Colonic mucosa (tissue), 4 donors: ENCODE data around the gene NUP43. TPM values are rescaled to one million over a fixed set of nuclear protein-coding genes. Genes with fewer than 3 reads are reported as not detected.
A peak's percentile ranks its signal among the peaks of the same experiment; 100 is the strongest.

Experiments
- DNase-seq: peaks from one replicate; pipeline ENCODE4 v3.0.0-alpha.2; 2020
- H3K27ac ChIP-seq: fragments of 200-600 bp; one replicate; pipeline ENCODE4 v1.8.0; 2021
- H3K27me3 ChIP-seq: fragments of 200-600 bp; one replicate; pipeline ENCODE4 v1.8.0; 2021
- H3K36me3 ChIP-seq: fragments of 200-600 bp; one replicate; pipeline ENCODE4 v1.8.0; 2021
- H3K4me1 ChIP-seq: fragments of 200-600 bp; one replicate; pipeline ENCODE4 v1.8.0; 2021; ENCODE audit warnings: mild to moderate bottlenecking
- H3K4me3 ChIP-seq: fragments of 200-600 bp; one replicate; pipeline ENCODE4 v1.8.0; 2021
- H3K9ac ChIP-seq, 2 donors: one replicate each; pipeline ENCODE4 v1.7.0; 2013; ENCODE audit warnings: control low read depth in 2 of 2, low read depth in 2 of 2, low read length in 2 of 2
- H3K9me3 ChIP-seq: fragments of 200-600 bp; one replicate; pipeline ENCODE4 v1.8.0; 2021
- intact Hi-C: fragments of 100-400 bp; cut with DNase I; formaldehyde crosslinking; loops from one replicate; pipeline ENCODE4 v1.14.1; 2022
- total RNA-seq, 2 donors: library from RNA; stranded (reverse); fragmentation: NEBNext Ultra II Directional in 1 of 2; extraction: Animal tissue kit (Norgen Biotek cat#: 25700) in 1 of 2; gene quantifications; one replicate each; pipeline ENCODE4 v1.2.1, GENCODE V29; 2021
- TF ChIP-seq, protein P1 (sequence below): fragments of 200-600 bp; IDR thresholded peaks from one replicate; pipeline ENCODE4 v1.8.0; 2022; ENCODE audit warnings: antibody characterized with exemption, mild to moderate bottlenecking
- donor health status: healthy.
- donor health status: DM: no; HTN: no; CAD: no.
- donor health status: DM: no; HTN: no; CAD: no.

NUP43 gene
- total RNA-seq, 2 donors from 2014 or later: 25.0 to 43.5 TPM

DNA sequence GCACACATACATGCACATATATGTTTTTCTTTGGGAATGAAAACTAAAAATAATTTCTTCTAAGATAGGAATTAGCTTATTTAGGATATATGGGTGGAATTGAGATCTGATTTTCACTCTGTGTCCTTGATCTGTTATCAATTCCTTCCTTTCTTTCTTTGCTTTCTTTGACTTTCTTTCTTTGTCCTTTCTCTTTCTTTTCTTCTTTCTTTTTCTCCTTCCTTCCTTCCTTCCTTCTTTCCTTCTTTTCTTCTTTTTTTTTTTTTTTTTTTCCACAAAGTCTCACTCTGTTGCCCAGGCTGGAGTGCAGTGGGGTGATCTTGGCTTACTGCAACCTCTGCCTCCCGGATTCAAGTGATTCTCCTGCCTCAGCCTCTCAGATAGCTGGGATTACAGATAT lies 31.3 kb upstream of the NUP43 start:
- Histone ChIP-seq H3K4me1 (no peaks in the 10 kb centered on the region), H3K9me3 (no peaks in the 10 kb centered on the region), H3K27me3 (no peaks in the 10 kb centered on the region), H3K9ac (no peak overlapping the region), H3K36me3 (no peaks in the 10 kb centered on the region), H3K4me3 (no peak overlapping the region), H3K27ac (no peak overlapping the region)
- intact Hi-C loops: no loop called here
- TF ChIP-seq, protein P1, sequence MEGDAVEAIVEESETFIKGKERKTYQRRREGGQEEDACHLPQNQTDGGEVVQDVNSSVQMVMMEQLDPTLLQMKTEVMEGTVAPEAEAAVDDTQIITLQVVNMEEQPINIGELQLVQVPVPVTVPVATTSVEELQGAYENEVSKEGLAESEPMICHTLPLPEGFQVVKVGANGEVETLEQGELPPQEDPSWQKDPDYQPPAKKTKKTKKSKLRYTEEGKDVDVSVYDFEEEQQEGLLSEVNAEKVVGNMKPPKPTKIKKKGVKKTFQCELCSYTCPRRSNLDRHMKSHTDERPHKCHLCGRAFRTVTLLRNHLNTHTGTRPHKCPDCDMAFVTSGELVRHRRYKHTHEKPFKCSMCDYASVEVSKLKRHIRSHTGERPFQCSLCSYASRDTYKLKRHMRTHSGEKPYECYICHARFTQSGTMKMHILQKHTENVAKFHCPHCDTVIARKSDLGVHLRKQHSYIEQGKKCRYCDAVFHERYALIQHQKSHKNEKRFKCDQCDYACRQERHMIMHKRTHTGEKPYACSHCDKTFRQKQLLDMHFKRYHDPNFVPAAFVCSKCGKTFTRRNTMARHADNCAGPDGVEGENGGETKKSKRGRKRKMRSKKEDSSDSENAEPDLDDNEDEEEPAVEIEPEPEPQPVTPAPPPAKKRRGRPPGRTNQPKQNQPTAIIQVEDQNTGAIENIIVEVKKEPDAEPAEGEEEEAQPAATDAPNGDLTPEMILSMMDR: no peak
- DNase-seq: no peak

DNA sequence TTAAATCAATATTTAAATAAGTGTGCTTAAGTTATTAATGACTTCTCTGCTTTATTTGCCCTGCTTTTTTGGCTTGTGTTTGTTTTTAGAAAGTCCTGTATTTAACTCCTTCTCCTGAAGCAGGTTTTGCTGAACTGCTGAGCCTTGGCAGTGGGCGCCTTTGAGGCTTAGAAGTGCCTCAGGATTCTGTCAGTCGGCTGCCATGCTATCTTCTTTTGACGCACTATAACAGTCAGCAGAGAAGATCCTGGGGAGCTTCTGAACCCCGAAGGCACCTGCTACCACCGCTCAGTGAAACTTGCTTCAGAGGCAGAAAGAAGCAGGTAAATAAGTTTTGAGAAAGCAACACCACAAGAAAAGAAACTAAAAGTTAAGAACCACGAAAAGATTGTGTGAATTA lies 25.6 kb upstream of the NUP43 start:
- H3K27ac ChIP-seq: no peak overlapping the region
- no peak overlapping the region for H3K9ac ChIP-seq
- intact Hi-C loops: no loop called here
- no peak overlapping the region for H3K4me3 ChIP-seq
- H3K4me1 ChIP-seq: no peaks in the 10 kb centered on the region
- H3K27me3 ChIP-seq: no peaks in the 10 kb centered on the region
- DNase-seq: no peak
- TF ChIP-seq, protein P1: no peak
- no peaks in the 10 kb centered on the region for H3K36me3 ChIP-seq
- H3K9me3 ChIP-seq: no peaks in the 10 kb centered on the region

DNA sequence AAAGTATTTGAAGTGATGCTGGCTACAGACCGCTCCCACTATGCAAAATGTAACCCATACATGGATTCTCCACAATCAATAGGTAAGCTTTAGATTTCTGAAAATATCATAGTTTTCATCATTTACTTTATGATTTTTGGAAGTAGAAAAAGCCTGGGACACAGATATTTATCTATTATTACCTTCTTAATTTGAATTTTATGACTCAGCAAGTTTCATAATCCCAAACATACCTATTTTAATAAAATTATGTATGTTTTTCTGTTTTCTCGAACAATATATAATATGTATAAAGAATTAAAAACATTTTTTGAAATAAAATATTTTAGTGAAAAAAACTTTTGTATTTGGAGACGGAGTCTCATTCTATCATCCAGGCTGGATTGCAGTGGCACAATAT lies 24.9 kb upstream of the NUP43 start:
- H3K36me3 ChIP-seq: no peaks in the 10 kb centered on the region
- no peaks in the 10 kb centered on the region for H3K27me3 ChIP-seq
- no peak overlapping the region for H3K4me3 ChIP-seq
- TF ChIP-seq, protein P1: no peak
- no peaks in the 10 kb centered on the region for H3K4me1 ChIP-seq
- no peaks in the 10 kb centered on the region for H3K9me3 ChIP-seq
- intact Hi-C loops: no loop called here
- H3K9ac ChIP-seq: no peak overlapping the region
- H3K27ac ChIP-seq: no peak overlapping the region
- no peak for DNase-seq

DNA sequence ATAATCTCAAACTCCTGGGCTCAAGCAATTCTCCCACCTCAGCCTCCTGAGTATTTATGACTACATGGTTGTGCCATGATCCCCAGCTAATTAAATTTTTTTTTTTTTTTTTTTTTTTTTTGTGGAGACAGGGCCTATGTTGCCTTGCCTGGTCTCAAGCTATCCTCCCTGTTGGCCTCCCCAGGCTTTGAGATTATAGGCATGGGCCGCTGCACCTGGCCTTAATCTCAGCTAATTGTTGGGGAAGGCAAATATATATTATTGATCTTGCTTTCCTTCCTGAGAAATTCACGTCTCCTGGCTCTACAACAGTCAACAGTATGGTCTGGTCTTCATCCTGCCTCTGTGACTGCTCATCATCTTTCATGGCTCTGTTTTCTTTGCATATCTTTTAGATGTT lies 23.3 kb upstream of the NUP43 start:
- no peaks in the 10 kb centered on the region for H3K9me3 ChIP-seq
- no peak overlapping the region for H3K27ac ChIP-seq
- H3K4me1 ChIP-seq: no peaks in the 10 kb centered on the region
- H3K36me3 ChIP-seq: no peaks in the 10 kb centered on the region
- H3K4me3 ChIP-seq: no peak overlapping the region
- H3K9ac ChIP-seq: no peak overlapping the region
- DNase-seq: no peak
- intact Hi-C loops: no loop called here
- no peaks in the 10 kb centered on the region for H3K27me3 ChIP-seq
- TF ChIP-seq, protein P1: no peak

DNA sequence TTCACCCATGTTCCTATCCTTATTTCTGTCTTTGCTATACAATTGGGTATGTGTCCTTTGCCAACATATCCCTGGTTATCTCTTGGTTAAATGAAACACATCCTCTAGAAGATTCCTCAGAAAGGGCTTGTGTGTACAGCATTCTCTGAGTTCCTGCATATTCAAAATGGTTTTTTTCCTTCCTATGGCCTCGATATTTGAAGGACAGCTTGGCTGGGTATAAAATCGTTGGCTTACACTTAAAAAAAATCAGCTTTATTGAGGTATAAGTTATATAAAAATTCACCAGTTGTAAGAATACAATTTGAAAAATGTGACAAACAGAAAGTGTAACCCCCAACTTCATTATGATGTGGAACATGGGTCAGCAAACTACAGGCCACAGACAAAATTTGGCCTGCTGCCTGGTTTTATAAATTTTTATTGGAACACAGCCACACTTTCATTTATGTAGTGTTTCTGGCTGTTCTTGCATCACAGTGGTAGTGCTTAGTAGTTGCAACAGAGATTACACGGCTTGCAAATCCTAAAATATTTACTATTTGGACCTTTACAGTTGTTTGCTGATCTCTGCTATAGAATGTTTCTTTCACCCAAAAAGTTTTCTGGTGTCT lies 19.9 kb upstream of the NUP43 start:
- H3K4me1 ChIP-seq: no peaks in the 10 kb centered on the region
- DNase-seq: peak; percentile 23
- no peak overlapping the region for H3K4me3 ChIP-seq
- no peaks in the 10 kb centered on the region for H3K27me3 ChIP-seq
- TF ChIP-seq, protein P1: no peak
- no peak overlapping the region for H3K27ac ChIP-seq
- no peaks in the 10 kb centered on the region for H3K9me3 ChIP-seq
- intact Hi-C loops: no loop called here
- no peaks in the 10 kb centered on the region for H3K36me3 ChIP-seq
- H3K9ac ChIP-seq: no peak overlapping the region
